Activated T-cell treated with anti-CD3 and anti-CD28 coated beads, Interleukin-2, amount 50 U/mL, for 24 hours (primary cell): ENCODE measurements around the gene PITPNC1.
"Not testable (repeated sequence)": the region's sequence is repeated elsewhere in the genome, so short reads cannot be mapped to it uniquely, and the experiment has no call there.

Source experiments
- DNase-seq: peaks from one replicate; pipeline ENCODE4 v3.0.0-alpha.2; 2020
- H3K27ac Mint-ChIP-seq: 2 replicates; pipeline ENCODE4 v1.8.0; 2020; ENCODE audit warnings: mild to moderate bottlenecking, mixed read lengths
- H3K27me3 Mint-ChIP-seq: 2 replicates; pipeline ENCODE4 v1.8.0; 2020; ENCODE audit warnings: mixed read lengths
- H3K36me3 Mint-ChIP-seq: 2 replicates; pipeline ENCODE4 v1.8.0; 2020; ENCODE audit warnings: low read depth, mixed read lengths
- H3K4me1 Mint-ChIP-seq: 2 replicates; pipeline ENCODE4 v1.8.0; 2020; ENCODE audit warnings: low read depth, mixed read lengths
- H3K4me3 Mint-ChIP-seq: 2 replicates; pipeline ENCODE4 v1.8.0; 2020; ENCODE audit warnings: mild to moderate bottlenecking, moderate library complexity, mixed read lengths
- H3K9me3 Mint-ChIP-seq: 2 replicates; pipeline ENCODE4 v1.8.0; 2020; ENCODE audit warnings: mixed read lengths

The PITPNC1 gene

GRCh38 chr17:67516571-67516970 is 139.5 kb downstream of the PITPNC1 start:
- peaks cover 66% of the 10 kb centered on the region for H3K4me1 Mint-ChIP-seq
- not testable (repeated sequence) for DNase-seq, H3K27me3 Mint-ChIP-seq, H3K4me3 Mint-ChIP-seq, H3K36me3 Mint-ChIP-seq, H3K9me3 Mint-ChIP-seq
- H3K27ac Mint-ChIP-seq = peak overlapping the region; percentile 2

GRCh38 chr17:67517325-67517724 is 140.2 kb downstream of the PITPNC1 start:
- no peak for DNase-seq
- H3K4me1 Mint-ChIP-seq = peaks cover 68% of the 10 kb centered on the region

GRCh38 chr17:67518876-67519275 is 141.8 kb downstream of the PITPNC1 start:
- peaks cover 3% of the 10 kb centered on the region for H3K36me3 Mint-ChIP-seq
- peaks cover 71% of the 10 kb centered on the region for H3K4me1 Mint-ChIP-seq
- peaks cover 8% of the 10 kb centered on the region for H3K9me3 Mint-ChIP-seq
- DNase-seq = no peak
- H3K27ac Mint-ChIP-seq = no peak overlapping the region
- no peaks in the 10 kb centered on the region for H3K27me3 Mint-ChIP-seq
- no peak overlapping the region for H3K4me3 Mint-ChIP-seq

More at GRCh38 chr17:67517325-67517724, 140.2 kb downstream of the PITPNC1 start:
- Mint-ChIP-seq H3K27ac (no peak overlapping the region), H3K27me3 (no peaks in the 10 kb centered on the region), H3K4me3 (no peak overlapping the region), H3K9me3 (peaks cover 8% of the 10 kb centered on the region), H3K36me3 (peaks cover 3% of the 10 kb centered on the region)

GRCh38 chr17:67519801-67520251 is 142.7 kb downstream of the PITPNC1 start:
- Mint-ChIP-seq H3K27ac (peak overlapping the region; percentile 82), H3K4me1 (peaks cover 69% of the 10 kb centered on the region), H3K4me3 (peak overlapping the region; percentile 32), H3K9me3 (peaks cover 8% of the 10 kb centered on the region), H3K36me3 (peaks cover 3% of the 10 kb centered on the region), H3K27me3 (no peaks in the 10 kb centered on the region)
- no peak for DNase-seq

GRCh38 chr17:67520252-67520906 is 143.3 kb downstream of the PITPNC1 start:
- H3K27me3 Mint-ChIP-seq = no peaks in the 10 kb centered on the region
- DNase-seq = no peak
- H3K4me3 Mint-ChIP-seq = peak overlapping the region; percentile 32
- peaks cover 65% of the 10 kb centered on the region for H3K4me1 Mint-ChIP-seq
- H3K36me3 Mint-ChIP-seq = peaks cover 3% of the 10 kb centered on the region
- H3K27ac Mint-ChIP-seq = peak overlapping the region; percentile 82
- H3K9me3 Mint-ChIP-seq = peaks cover 8% of the 10 kb centered on the region

GRCh38 chr17:67520916-67521774 is 144.1 kb downstream of the PITPNC1 start:
- DNase-seq = no peak
- Mint-ChIP-seq H3K27me3 (no peaks in the 10 kb centered on the region), H3K4me1 (peaks cover 66% of the 10 kb centered on the region), H3K9me3 (peaks cover 8% of the 10 kb centered on the region), H3K27ac (peak overlapping the region; percentile 82), H3K36me3 (peaks cover 3% of the 10 kb centered on the region), H3K4me3 (no peak overlapping the region)

GRCh38 chr17:67521775-67522069 is 144.6 kb downstream of the PITPNC1 start:
- Mint-ChIP-seq H3K27me3 (no peaks in the 10 kb centered on the region), H3K27ac (no peak overlapping the region), H3K36me3 (peaks cover 3% of the 10 kb centered on the region), H3K4me1 (peaks cover 69% of the 10 kb centered on the region), H3K9me3 (peaks cover 8% of the 10 kb centered on the region), H3K4me3 (no peak overlapping the region)
- no peak for DNase-seq

GRCh38 chr17:67523101-67523500 is 146.0 kb downstream of the PITPNC1 start:
- no peaks in the 10 kb centered on the region for H3K27me3 Mint-ChIP-seq
- H3K9me3 Mint-ChIP-seq = no peaks in the 10 kb centered on the region
- peaks cover 62% of the 10 kb centered on the region for H3K4me1 Mint-ChIP-seq
- no peak overlapping the region for H3K4me3 Mint-ChIP-seq
- H3K36me3 Mint-ChIP-seq = peaks cover 3% of the 10 kb centered on the region
- H3K27ac Mint-ChIP-seq = no peak overlapping the region
- no peak for DNase-seq

GRCh38 chr17:67525239-67526135 is 148.4 kb downstream of the PITPNC1 start:
- no peak overlapping the region for H3K4me3 Mint-ChIP-seq
- no peaks in the 10 kb centered on the region for H3K9me3 Mint-ChIP-seq
- peaks cover 6% of the 10 kb centered on the region for H3K36me3 Mint-ChIP-seq
- no peak overlapping the region for H3K27ac Mint-ChIP-seq
- DNase-seq = no peak
- no peaks in the 10 kb centered on the region for H3K27me3 Mint-ChIP-seq
- H3K4me1 Mint-ChIP-seq = peaks cover 47% of the 10 kb centered on the region

- Mint-ChIP-seq H3K27me3 (no peaks in the 10 kb centered on the region), H3K4me3 (no peak overlapping the region), H3K27ac (no peak overlapping the region), H3K4me1 (peaks cover 42% of the 10 kb centered on the region), H3K36me3 (peaks cover 5% of the 10 kb centered on the region), H3K9me3 (no peaks in the 10 kb centered on the region)
- DNase-seq = no peak
Observed at GRCh38 chr17:67526700-67527099, 149.6 kb downstream of the PITPNC1 start.

GRCh38 chr17:67528751-67529436 is 151.8 kb downstream of the PITPNC1 start:
- H3K4me3 Mint-ChIP-seq = no peak overlapping the region
- peaks cover 18% of the 10 kb centered on the region for H3K36me3 Mint-ChIP-seq
- H3K9me3 Mint-ChIP-seq = no peaks in the 10 kb centered on the region
- peak overlapping the region; percentile 47 for H3K27ac Mint-ChIP-seq
- peaks cover 35% of the 10 kb centered on the region for H3K4me1 Mint-ChIP-seq
- DNase-seq = no peak
- H3K27me3 Mint-ChIP-seq = no peaks in the 10 kb centered on the region

- Mint-ChIP-seq H3K27me3 (no peaks in the 10 kb centered on the region), H3K27ac (no peak overlapping the region), H3K9me3 (no peaks in the 10 kb centered on the region), H3K4me1 (peaks cover 33% of the 10 kb centered on the region), H3K4me3 (no peak overlapping the region), H3K36me3 (peaks cover 31% of the 10 kb centered on the region)
- DNase-seq = no peak
Observed at GRCh38 chr17:67531291-67531690, 154.2 kb downstream of the PITPNC1 start.

GRCh38 chr17:67532326-67532871 is 155.3 kb downstream of the PITPNC1 start:
- H3K4me1 Mint-ChIP-seq = peaks cover 25% of the 10 kb centered on the region
- peak overlapping the region; percentile 52 for H3K27ac Mint-ChIP-seq
- H3K36me3 Mint-ChIP-seq = peaks cover 38% of the 10 kb centered on the region
- H3K27me3 Mint-ChIP-seq = no peaks in the 10 kb centered on the region
- no peaks in the 10 kb centered on the region for H3K9me3 Mint-ChIP-seq
- no peak overlapping the region for H3K4me3 Mint-ChIP-seq
- DNase-seq = no peak

- no peak overlapping the region for H3K27ac Mint-ChIP-seq
Observed at GRCh38 chr17:67534941-67535340, 157.9 kb downstream of the PITPNC1 start.

More at GRCh38 chr17:67534941-67535340, 157.9 kb downstream of the PITPNC1 start:
- Mint-ChIP-seq H3K4me3 (no peak overlapping the region), H3K4me1 (peaks cover 20% of the 10 kb centered on the region), H3K9me3 (no peaks in the 10 kb centered on the region), H3K36me3 (peaks cover 45% of the 10 kb centered on the region), H3K27me3 (no peaks in the 10 kb centered on the region)
- no peak for DNase-seq
